HG02885 (cell line): ENCODE data around the gene GRIK1.

Experiments
- ATAC-seq: cut with Tn5 transposase; IDR thresholded peaks from one replicate; pipeline ENCODE4 v1.9.1; 2021; ENCODE audit warnings: mild to moderate bottlenecking; ENCODE audit not compliant: unreplicated experiment, poor library complexity

GRIK1 gene

DNA sequence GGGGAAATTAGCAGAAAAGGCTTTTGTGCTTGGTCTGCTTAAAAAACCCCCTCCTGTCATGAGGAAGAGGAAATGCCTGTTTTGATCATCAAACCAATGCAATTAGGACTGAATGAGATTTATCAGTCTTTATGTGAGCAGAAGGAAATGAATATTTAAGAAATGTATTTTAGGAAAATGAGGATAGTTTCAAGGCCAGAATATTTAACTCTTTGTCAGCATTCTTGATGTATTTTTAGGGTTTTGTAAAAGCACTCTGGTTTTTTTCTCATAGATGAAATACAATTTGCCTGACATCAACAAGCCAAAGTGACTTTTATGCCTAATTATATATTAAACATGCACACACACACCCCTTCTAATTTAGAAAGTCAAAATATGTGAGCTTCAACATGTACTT is 213.8 kb downstream of the GRIK1 start:
- no peak for ATAC-seq

DNA sequence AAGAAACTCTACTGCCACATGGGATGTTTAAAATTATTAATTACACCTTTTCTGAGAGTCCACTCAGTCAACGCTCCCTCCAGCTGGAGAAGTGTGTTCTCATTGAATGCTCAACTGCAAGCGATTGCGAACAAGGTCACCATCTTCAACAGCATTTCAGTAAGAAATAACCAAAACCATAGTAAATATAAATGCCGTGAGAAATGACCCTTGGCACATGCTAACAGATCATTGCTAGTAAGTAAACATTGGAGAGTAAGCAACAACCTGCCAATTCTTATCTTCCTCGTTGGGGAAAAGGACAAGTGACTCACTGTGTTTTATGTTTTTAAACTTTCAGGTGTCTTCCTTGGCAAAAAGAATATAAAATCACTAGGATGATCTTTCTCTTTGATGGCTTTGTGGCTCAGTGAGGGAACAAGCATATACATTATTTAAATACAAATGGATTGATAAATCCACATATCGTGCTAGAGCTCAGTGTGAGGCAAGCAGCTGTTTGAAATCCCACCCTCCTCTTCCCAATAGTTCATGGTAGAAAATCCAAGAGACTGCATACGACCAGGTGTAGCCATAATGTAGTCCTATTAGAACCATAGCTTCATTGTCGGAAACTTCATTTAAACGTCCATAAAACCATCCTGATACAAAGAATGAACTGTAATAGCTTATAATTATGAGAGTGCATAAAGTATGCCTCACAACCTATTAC is 214.6 kb downstream of the GRIK1 start:
- ATAC-seq: no peak

DNA sequence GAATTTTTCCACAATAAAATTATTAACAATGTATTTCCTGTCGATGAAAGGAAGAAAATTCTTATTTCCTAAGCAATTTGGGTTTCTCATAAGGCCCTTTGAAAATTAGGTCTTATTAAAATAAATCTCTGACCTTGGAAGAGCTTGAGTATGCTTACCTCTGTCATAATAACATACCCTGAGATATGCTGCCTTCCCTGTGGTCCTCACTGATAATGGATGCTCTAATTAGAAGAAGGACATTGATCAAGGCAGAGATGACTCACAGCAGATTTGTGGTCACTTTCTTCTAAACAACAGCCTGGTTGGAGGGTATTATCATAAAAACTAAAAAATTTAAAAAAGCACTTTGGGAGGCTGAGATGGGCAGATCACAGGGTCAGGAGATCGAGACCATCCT is 217.8 kb downstream of the GRIK1 start:
- ATAC-seq: no peak

DNA sequence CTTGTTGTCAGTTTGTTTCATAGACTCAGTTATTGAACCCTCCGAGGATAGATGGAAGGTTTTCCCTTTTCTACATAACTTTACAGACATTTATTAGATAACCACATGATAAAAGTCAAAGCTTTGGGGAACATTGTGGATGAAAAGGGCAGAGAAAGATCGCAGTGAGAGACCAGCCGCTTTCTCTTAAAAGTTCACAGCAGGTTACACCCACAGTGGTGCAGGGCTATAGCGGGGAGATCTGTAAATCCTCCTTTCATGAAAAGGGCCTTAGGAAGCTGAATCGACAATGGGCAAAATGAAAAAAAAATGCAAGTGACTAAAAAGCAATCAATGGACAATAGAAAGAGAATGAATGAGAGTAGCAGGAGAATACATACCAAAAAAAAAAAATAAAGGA is 218.6 kb downstream of the GRIK1 start:
- no peak for ATAC-seq

DNA sequence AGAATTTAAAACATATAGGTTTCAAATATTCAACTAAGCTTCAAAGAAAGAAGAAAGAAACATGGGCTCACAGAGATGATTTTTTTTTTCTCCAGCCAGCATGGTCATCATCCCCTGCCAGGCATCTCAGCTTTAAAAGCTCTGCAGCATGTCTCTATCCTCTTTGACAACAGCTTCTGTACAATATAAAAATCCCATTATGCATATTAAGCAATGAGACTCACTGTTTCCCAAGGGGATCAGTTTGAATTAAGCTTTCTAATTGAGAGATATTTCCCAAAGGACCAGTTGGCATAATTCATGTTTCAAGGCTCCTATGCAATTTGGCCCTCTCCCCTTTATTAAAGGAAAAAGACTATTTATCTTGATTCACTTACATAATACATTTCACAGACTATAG is 220.3 kb downstream of the GRIK1 start:
- no peak for ATAC-seq

- ATAC-seq: no peak
Measured at GRCh38 chr21:29718081-29718815, 221.5 kb downstream of the GRIK1 start.

- ATAC-seq: no peak
Measured at GRCh38 chr21:29717659-29718058, 222.1 kb downstream of the GRIK1 start.

- no peak for ATAC-seq
Measured at GRCh38 chr21:29716753-29717152, 223.0 kb downstream of the GRIK1 start.

- no peak for ATAC-seq
Measured at GRCh38 chr21:29715089-29715488, 224.7 kb downstream of the GRIK1 start.

GRCh38 chr21:29712818-29713217 is 227.0 kb downstream of the GRIK1 start:
- no peak for ATAC-seq

DNA sequence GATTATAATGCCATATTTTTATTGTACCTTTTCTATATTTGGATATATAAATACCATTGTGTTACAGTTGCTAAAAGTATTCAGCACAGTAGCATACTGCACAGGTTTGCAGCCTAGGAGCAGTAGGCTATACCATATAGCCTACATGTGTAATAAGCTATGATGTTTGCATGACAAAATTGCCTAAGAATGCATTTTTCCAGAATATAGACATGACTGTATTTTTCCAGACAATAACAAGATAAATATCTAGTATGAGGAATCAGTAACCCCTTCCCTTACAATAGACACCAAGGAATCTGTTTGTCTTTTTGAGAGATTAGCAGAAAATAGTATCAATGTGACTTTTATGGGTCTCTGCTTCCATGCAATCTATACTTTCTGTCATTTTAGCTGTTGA is 228.6 kb downstream of the GRIK1 start:
- ATAC-seq: no peak

DNA sequence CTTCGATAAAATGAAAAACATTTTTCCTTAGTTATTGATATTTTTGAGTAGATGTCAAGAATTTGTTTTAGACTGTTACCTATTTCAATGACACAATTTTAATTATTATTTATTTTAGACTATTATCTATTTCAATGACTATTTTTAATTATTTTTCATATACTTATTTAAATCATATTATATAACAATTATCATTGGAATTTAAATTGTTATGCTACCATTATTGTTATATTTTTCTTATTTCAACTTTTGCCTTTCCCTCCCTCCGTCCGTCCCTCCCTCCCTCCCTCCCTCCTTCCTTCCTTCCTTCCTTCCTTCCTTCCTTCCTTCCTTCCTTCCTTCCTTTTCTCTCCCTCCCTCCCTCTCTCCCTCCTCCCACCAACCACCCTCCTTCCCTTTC is 229.3 kb downstream of the GRIK1 start:
- ATAC-seq: no peak

DNA sequence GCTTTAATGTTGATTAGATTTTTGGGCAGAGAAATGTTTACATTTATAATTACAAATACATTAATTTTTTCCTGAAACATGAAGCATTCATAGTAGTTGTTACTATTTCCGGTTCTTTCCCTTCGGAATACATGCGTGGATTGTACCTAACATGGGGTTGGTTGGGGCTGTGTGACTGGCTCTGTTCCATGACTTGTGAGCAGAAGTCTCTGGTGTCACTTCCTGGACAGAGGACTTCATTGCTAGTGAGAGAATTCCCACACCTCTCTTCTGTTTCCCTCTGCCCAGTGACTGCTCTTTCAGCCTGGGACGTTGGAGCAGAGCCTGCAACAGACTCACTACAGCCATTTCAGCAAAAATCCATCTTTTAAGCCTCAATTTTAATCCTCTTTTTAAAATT is 231.4 kb downstream of the GRIK1 start:
- no peak for ATAC-seq

GRCh38 chr21:29704719-29705118 is 235.1 kb downstream of the GRIK1 start:
- ATAC-seq: no peak

DNA sequence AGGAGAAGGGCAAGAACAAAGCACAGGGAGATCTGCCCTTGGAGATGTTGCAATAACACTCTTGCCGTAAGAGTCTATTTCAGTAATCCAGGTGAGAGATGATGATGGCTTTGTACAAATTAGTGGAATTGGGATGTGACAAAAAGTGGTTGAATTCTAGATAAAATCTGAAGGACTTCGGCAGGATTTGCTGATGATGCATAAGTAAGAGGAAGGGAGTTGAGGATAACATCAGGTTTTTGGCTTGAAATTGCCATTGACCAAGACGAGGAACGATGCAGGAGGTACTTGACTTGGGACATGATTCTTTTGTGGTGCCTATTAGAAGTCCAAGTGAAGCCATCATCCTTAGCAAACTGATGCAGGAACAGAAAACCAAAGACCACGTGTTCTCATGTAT is 238.1 kb downstream of the GRIK1 start:
- no peak for ATAC-seq

- peak; percentile 95 for ATAC-seq
Measured at GRCh38 chr21:29697555-29698193, 242.1 kb downstream of the GRIK1 start.

- no peak for ATAC-seq
Measured at GRCh38 chr21:29696937-29697336, 242.9 kb downstream of the GRIK1 start.

DNA sequence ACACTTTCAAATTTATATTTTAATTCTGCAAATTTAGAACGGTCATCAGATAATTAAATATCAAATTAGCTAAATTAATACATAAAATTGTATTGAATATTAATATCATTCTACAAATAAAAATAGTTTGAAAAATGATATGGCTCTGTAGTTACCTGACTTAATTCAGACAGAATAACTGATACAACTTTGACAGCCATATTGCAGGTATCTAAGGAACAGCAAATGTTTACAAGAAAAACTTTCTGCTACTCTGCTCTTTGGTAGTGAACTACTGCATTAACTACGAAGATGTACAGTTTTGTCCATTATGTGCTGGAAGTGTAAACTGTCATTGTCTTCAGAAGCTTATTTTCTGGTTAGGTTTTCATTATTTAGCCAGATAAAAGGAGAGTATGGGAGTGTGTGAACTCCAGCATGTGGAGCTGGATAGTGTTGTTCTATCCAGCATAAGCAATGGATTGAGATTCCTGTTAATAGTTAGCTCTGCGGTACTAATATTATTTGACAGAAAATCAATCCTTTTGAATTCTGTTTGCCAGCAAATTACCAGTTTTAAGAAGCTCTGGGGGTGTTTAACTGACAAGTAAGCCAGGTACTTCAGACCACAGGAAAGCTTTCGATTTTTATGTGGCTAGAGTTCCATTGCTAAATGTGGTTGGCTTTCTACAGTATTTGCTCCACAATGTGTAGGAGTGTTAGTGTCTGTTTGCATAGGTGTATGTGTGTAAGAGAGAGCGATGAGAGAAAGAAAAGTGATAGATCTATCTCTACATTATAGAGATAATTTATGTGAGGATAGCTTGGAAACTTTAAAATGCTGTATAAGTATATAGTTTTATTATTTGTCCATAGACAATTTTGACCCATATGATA is 247.9 kb downstream of the GRIK1 start:
- ATAC-seq: no peak

DNA sequence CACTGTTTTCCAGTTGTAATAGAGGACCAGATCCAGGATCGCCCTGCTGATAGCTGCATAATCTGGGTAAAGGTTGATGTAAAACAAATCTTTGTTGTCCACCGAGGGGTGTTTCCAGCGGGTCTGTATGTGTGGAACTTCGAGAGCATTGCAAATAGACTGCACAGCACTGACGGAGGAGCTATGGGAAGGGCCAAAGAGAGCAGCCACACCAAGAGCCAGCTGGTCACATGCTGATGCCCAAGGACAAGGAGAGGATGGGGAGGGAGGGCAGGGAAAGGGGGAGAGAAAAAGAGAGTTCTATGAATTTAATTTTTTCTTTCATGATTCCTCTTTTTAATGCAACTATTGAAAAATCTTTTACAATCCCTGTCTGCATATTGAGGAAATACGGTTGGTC is 250.0 kb downstream of the GRIK1 start:
- ATAC-seq: no peak

- no peak for ATAC-seq
Measured at GRCh38 chr21:29684106-29684505, 255.7 kb downstream of the GRIK1 start.

GRCh38 chr21:29682800-29683199 is 257.0 kb downstream of the GRIK1 start:
- no peak for ATAC-seq
